ENCODE data around the gene DCST2.
A peak's percentile ranks its signal among the peaks of the same experiment; 100 is the strongest.

Gene DCST2

DNA sequence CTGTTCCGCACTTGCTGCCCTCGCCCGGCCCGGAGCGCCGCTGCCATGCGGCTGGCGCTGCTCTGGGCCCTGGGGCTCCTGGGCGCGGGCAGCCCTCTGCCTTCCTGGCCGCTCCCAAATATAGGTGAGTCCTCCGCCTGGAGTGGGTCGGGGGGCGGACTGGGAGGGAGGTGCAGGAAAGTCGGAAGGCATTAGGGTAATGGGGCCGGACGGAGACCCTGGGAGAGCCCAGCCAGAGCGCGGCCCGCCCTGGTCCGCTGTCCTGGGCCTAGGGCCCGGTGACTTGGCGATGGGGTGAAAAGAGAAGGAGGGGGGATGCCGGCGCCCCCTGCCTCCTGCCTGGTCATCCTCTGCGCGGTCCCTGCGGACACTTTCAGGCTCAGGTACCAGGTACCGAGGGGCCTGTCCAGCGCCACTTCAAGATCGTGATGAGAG, 17.8 kb upstream of the DCST2 start:
- TF ChIP-seq SPI1 (IDR thresholded peaks at IDR 0.05; ENCODE audit: borderline replicate concordance, low read depth), result no peak
- TF ChIP-seq, protein P1, sequence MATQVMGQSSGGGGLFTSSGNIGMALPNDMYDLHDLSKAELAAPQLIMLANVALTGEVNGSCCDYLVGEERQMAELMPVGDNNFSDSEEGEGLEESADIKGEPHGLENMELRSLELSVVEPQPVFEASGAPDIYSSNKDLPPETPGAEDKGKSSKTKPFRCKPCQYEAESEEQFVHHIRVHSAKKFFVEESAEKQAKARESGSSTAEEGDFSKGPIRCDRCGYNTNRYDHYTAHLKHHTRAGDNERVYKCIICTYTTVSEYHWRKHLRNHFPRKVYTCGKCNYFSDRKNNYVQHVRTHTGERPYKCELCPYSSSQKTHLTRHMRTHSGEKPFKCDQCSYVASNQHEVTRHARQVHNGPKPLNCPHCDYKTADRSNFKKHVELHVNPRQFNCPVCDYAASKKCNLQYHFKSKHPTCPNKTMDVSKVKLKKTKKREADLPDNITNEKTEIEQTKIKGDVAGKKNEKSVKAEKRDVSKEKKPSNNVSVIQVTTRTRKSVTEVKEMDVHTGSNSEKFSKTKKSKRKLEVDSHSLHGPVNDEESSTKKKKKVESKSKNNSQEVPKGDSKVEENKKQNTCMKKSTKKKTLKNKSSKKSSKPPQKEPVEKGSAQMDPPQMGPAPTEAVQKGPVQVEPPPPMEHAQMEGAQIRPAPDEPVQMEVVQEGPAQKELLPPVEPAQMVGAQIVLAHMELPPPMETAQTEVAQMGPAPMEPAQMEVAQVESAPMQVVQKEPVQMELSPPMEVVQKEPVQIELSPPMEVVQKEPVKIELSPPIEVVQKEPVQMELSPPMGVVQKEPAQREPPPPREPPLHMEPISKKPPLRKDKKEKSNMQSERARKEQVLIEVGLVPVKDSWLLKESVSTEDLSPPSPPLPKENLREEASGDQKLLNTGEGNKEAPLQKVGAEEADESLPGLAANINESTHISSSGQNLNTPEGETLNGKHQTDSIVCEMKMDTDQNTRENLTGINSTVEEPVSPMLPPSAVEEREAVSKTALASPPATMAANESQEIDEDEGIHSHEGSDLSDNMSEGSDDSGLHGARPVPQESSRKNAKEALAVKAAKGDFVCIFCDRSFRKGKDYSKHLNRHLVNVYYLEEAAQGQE (IDR thresholded peaks at IDR 0.05; ENCODE audit: insufficient replicate concordance, low read depth), result peak; percentile 35
- peak; percentile 44; the same call in 1 of the 2 replicates for TF ChIP-seq POLR2AphosphoS5 (IDR thresholded peaks at IDR 0.05; ENCODE audit: low read depth)
- Histone ChIP-seq H3K4me3 (replicated peaks; ENCODE audit: insufficient read depth, low read length) (peak overlapping the region; percentile 91), H3K27ac (replicated peaks) (peak overlapping the region; percentile 75), H3K27me3 (ENCODE audit: insufficient read depth, poor library complexity, severe bottlenecking) (no peaks in the 10 kb centered on the region)
- no peak for DNase-seq (ENCODE audit: low read depth in 1 of 2, low spot score in 1 of 2)

DNA sequence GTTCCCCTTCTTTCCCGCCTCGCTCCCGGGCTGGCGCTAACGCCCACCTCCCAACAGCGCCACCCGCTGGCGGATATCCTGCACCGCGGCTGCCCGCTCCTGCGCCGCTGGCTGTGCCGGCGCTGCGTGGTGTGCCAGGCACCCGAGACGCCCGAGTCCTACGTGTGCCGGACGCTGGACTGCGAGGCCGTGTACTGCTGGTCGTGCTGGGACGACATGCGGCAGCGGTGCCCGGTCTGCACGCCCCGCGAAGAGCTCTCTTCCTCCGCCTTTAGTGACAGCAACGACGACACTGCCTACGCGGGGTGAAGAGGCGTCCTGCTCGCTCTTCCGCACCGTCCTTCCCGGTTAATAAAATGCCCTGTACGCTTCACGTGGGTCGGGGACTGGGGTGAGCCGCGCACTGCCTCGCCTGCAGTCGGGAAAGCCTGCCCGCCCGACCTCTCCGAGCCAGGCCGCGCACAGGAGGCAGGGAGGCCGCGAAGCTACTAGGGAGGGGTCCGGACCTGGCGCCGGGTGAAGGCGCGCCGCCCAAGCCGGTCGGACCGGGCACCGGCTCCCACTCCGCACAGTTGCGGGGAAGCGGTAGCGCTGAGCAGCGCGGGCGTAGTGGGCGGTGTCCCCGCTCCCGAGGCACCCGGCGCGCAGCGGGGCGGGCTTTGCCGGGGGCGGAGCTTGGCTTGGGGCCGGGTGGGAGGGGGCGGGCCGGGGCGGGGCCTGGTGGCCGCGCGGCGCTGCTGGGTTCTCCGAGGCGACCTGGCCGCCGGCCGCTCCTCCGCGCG, 17.2 kb upstream of the DCST2 start, which contains the start of gene ADAM15:
TSS of gene ADAM15 (plus strand) at position 757 of the 782 bp plus-strand sequence. CDS start 71 bp downstream, outside the sequence.
- Histone ChIP-seq H3K27me3 (ENCODE audit: insufficient read depth, poor library complexity, severe bottlenecking) (no peaks in the 10 kb centered on the region), H3K27ac (replicated peaks) (peak within 1 kb of the TSS; percentile 83), H3K4me3 (replicated peaks; ENCODE audit: insufficient read depth, low read length) (peak within 1 kb of the TSS; percentile 91)
- TF ChIP-seq POLR2AphosphoS5 (IDR thresholded peaks at IDR 0.05; ENCODE audit: low read depth) (peak; percentile 17), SPI1 (IDR thresholded peaks at IDR 0.05; ENCODE audit: borderline replicate concordance, low read depth) (peak; percentile 85; the same call in 1 of the 2 replicates), GABPA (IDR thresholded peaks at IDR 0.05; ENCODE audit: low read depth) (0 out of 2 replicates have a peak, but pooled peaks have one; percentile 31)
- TF ChIP-seq, protein P1 (IDR thresholded peaks at IDR 0.05; ENCODE audit: insufficient replicate concordance, low read depth), result no peak
- TF ChIP-seq, protein P2, sequence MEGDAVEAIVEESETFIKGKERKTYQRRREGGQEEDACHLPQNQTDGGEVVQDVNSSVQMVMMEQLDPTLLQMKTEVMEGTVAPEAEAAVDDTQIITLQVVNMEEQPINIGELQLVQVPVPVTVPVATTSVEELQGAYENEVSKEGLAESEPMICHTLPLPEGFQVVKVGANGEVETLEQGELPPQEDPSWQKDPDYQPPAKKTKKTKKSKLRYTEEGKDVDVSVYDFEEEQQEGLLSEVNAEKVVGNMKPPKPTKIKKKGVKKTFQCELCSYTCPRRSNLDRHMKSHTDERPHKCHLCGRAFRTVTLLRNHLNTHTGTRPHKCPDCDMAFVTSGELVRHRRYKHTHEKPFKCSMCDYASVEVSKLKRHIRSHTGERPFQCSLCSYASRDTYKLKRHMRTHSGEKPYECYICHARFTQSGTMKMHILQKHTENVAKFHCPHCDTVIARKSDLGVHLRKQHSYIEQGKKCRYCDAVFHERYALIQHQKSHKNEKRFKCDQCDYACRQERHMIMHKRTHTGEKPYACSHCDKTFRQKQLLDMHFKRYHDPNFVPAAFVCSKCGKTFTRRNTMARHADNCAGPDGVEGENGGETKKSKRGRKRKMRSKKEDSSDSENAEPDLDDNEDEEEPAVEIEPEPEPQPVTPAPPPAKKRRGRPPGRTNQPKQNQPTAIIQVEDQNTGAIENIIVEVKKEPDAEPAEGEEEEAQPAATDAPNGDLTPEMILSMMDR (IDR thresholded peaks at IDR 0.05; ENCODE audit: insufficient read depth, low read length), result peak; percentile 94
- peak; percentile 78 to 84 for DNase-seq (ENCODE audit: low read depth in 1 of 2, low spot score in 1 of 2)

- peak overlapping the region; percentile 91; the same call in 1 of the 2 replicates for H3K4me3 ChIP-seq (replicated peaks; ENCODE audit: insufficient read depth, low read length)
- TF ChIP-seq SPI1 (IDR thresholded peaks at IDR 0.05; ENCODE audit: borderline replicate concordance, low read depth), result no peak; the same call in 1 of the 2 replicates
- TF ChIP-seq GABPA (IDR thresholded peaks at IDR 0.05; ENCODE audit: low read depth), result no peak
- TF ChIP-seq POLR2AphosphoS5 (IDR thresholded peaks at IDR 0.05; ENCODE audit: low read depth), result 0 out of 2 replicates have a peak, but pooled peaks have one; percentile 19
- TF ChIP-seq, protein P2 (IDR thresholded peaks at IDR 0.05; ENCODE audit: insufficient read depth, low read length), result no peak
- TF ChIP-seq, protein P1 (IDR thresholded peaks at IDR 0.05; ENCODE audit: insufficient replicate concordance, low read depth), result no peak
- peak overlapping the region; percentile 83 for H3K27ac ChIP-seq (replicated peaks)
- H3K27me3 ChIP-seq (ENCODE audit: insufficient read depth, poor library complexity, severe bottlenecking), result no peaks in the 10 kb centered on the region
- no peak for DNase-seq (ENCODE audit: low read depth in 1 of 2, low spot score in 1 of 2)
Measured at GRCh38 chr1:155049651-155050559, 16.3 kb upstream of the DCST2 start.
